ENCODE results near the gene PLTP. TPM values are rescaled to one million over a fixed set of nuclear protein-coding genes. Genes with fewer than 3 reads are reported as not detected.

The PLTP gene
- total RNA-seq, 6 experiments from 2014 or later: 9.6 to 70.2 (median 35.6) TPM

DNA sequence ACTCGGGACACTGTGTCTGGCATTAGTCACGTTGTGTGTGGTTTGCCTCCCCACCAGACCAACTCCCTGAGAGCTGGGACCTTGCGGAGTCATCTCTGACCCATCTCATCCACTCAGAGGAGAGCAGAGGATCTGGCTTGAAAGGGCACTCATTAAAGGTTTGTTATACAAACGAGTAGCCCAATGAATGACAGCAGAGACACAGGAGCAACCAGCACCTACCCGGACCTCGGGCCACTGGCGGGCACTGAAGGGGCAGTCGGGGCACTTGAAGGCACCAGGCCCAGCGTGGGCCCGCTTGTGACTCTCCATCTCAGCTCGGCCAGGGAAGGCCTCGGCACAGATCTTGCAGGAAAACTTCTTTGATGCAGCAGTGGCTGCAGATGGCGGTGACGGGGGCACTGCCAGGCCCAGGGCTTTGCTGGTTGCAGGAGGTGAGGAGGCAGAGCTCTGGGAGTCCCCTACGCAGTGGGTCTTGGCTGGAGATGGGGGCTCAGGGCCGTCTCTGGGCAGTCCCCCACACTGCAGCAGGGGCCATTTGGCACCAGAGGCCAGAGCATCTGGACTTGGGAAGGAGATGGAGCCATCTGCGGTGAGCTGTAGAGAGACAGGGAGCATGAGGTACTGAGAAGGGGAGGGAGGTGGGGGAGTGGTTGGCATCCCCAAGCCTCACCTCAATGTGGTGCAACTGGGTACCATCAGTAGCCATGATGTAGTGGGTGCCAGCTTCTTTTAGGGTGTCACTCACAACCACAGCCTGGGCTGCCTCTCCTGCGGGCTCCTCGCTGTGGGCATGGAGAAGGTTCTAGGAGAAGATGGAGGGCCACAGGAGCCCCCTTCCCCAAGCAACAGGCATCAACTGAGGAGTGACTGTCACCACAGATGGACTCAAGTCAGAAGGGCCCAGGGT is 40.2 kb upstream of the PLTP start:
- Histone ChIP-seq H3K4me3 (no peak overlapping the region), H3K36me3 (peaks cover 5 to 68% (median 18%) of the 10 kb centered on the region in 4 donors), H3K27ac (no peak overlapping the region), H3K4me1 (no peaks in the 10 kb centered on the region), H3K9me3 (no peaks in the 10 kb centered on the region), H3K27me3 (no peaks in the 10 kb centered on the region)
- no peak for ATAC-seq
- no peak for DNase-seq
- intact Hi-C loops (cut with DNase I): loop anchor here in 1 of 2 donors (10.0 kb wide), 1 partner anchor 137 kb away; the partner anchor contains the start of gene UBE2C
- 85% methylated on average over 5 of the region's 19 CpGs for whole genome bisulfite sequencing (ENCODE audit: insufficient coverage, low coverage, low lambda C conversion rate, missing lambda C conversion rate)
- TF ChIP-seq, protein P1, sequence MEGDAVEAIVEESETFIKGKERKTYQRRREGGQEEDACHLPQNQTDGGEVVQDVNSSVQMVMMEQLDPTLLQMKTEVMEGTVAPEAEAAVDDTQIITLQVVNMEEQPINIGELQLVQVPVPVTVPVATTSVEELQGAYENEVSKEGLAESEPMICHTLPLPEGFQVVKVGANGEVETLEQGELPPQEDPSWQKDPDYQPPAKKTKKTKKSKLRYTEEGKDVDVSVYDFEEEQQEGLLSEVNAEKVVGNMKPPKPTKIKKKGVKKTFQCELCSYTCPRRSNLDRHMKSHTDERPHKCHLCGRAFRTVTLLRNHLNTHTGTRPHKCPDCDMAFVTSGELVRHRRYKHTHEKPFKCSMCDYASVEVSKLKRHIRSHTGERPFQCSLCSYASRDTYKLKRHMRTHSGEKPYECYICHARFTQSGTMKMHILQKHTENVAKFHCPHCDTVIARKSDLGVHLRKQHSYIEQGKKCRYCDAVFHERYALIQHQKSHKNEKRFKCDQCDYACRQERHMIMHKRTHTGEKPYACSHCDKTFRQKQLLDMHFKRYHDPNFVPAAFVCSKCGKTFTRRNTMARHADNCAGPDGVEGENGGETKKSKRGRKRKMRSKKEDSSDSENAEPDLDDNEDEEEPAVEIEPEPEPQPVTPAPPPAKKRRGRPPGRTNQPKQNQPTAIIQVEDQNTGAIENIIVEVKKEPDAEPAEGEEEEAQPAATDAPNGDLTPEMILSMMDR (IDR thresholded peaks at IDR 0.05): no peak
- TF ChIP-seq POLR2A (IDR thresholded peaks at IDR 0.05): no peak

DNA sequence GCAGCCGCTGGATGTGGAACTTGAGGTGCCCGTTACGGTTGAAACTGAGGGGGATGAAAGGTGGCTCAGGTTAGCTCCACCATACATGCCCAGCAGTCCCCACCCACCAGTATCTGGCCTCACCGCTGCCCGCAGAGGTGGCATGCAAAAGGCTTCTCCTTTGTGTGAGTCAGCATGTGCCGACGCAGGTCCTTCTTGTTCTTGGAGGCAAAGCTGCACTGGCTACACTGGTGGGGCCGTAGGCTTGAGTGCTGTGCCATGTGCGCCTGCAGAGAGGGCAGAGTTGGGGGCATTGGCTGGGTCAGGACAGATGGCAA is 38.3 kb upstream of the PLTP start:
- Histone ChIP-seq H3K27me3 (no peaks in the 10 kb centered on the region), H3K36me3 (peaks cover 5 to 67% (median 20%) of the 10 kb centered on the region in 4 donors), H3K4me3 (no peak overlapping the region), H3K27ac (no peak overlapping the region), H3K9me3 (no peaks in the 10 kb centered on the region), H3K4me1 (peaks cover 0 to 12% (median 3%) of the 10 kb centered on the region in 4 donors)
- WGBS (ENCODE audit: insufficient coverage, low coverage, low lambda C conversion rate, missing lambda C conversion rate): no CpG with 5 or more reads among the region's 9 CpGs
- TF ChIP-seq POLR2A (IDR thresholded peaks at IDR 0.05): no peak
- TF ChIP-seq, protein P1 (IDR thresholded peaks at IDR 0.05): no peak
- ATAC-seq (no peak), DNase-seq (no peak)
- intact Hi-C loops (cut with DNase I): loop anchor here in 1 of 2 donors (10.0 kb wide), 1 partner anchor 135 kb away; the partner anchor contains the start of gene UBE2C

DNA sequence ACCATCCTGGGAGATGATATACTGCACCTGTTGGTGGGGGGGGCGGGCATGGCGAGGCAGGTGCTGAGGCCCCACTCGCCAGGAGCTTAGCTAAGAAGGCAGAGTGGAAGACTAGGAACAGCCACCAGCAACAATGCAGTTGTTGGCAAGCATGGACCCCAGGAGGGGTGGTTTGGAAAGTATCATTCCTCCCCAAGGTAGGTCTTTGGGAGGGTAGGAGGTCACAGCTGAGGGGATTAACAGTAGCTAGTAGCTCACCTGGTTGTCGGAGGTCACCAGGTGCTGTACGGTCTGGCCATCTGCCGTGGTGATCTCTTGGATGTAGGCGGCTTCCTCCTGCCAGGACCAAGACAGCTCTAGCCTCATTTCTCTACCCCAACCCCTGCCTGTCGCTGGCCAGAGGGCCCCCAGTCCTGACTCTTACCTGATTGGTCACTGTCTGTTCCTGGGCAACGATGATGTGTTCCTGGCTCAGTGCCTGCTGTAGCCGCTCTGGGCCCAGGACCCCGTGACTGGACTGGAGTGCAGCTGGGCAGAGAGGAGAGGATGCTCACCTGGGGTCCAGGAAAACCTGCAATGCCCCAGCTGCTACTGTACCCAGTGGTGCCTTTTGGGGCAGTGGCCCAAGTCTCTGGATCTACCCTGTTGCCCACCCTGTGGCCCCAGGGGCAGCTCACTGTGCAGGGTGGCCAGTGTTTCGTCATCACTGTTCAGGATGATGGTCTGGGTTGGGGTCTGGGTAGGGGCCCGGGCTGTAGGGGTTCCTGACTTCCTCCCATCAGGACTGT is 37.8 kb upstream of the PLTP start:
- no peaks in the 10 kb centered on the region for H3K9me3 ChIP-seq
- intact Hi-C loops (cut with DNase I): loop anchor here (10.0 kb wide), 2 partner anchors 55 to 135 kb away; partner anchors contain the start of genes CTSA (in 1 of the 2), NEURL2 (in 1 of the 2) and UBE2C (in 1 of the 2)
- H3K4me1 ChIP-seq: peaks cover 0 to 12% (median 3%) of the 10 kb centered on the region in 4 donors
- H3K36me3 ChIP-seq: peaks cover 5 to 73% (median 22%) of the 10 kb centered on the region in 4 donors
- DNase-seq (no peak), ATAC-seq (no peak)
- no peak overlapping the region for H3K27ac ChIP-seq
- no peaks in the 10 kb centered on the region for H3K27me3 ChIP-seq
- WGBS (ENCODE audit: insufficient coverage, low coverage, low lambda C conversion rate, missing lambda C conversion rate): 88% methylated on average over 3 of the region's 13 CpGs
- no peak overlapping the region for H3K4me3 ChIP-seq
- TF ChIP-seq, protein P1 (IDR thresholded peaks at IDR 0.05): no peak
- no peak for TF ChIP-seq POLR2A (IDR thresholded peaks at IDR 0.05)

DNA sequence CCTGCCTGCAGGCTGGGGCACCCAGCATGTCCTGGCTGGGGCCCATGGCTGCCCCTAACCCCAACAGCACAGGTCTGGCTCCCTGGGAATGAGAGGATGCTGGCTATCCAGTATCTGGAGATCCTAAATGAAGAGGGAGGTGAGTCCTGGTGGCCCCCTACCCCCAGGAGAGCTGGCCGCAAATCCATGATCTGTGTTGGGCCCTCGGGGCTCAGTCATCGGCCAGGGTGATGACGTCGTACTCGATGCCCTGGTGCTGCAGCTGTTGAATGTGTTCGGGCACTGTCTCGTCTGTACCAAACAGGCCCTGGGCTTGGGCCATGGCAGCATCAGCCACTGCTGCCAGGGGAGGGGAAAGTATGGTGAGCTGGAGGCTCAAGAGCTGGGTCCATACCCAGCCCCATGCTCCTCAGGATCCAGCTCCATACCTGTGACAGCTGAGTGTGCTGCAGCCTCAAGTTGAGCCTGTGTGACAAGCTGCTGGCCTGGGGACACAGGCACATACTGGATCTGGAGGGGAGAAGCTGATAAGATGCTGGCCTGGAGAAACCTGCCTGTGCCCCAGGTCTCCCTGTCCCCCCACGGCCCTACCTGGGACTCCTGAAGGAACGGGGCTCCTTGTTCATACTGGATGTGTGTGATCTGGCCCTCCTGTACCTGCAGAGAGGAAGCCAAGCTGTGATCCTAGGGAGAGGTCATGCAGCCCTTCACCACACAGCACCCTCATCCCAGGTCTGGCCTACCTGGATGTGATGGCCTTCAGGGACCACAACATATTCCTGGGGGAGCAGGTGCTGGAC is 37.0 kb upstream of the PLTP start:
- WGBS (ENCODE audit: insufficient coverage, low coverage, low lambda C conversion rate, missing lambda C conversion rate): no CpG with 5 or more reads among the region's 10 CpGs
- Histone ChIP-seq H3K27me3 (no peaks in the 10 kb centered on the region), H3K4me1 (peaks cover 0 to 17% (median 3%) of the 10 kb centered on the region in 4 donors), H3K4me3 (no peak overlapping the region), H3K9me3 (no peaks in the 10 kb centered on the region), H3K36me3 (peaks cover 5 to 79% (median 24%) of the 10 kb centered on the region in 4 donors), H3K27ac (no peak overlapping the region)
- intact Hi-C loops (cut with DNase I): loop anchor here in 1 of 2 donors (10.0 kb wide), 1 partner anchor 54 kb away; the partner anchor contains the start of genes CTSA and NEURL2
- TF ChIP-seq, protein P1 (IDR thresholded peaks at IDR 0.05): no peak
- TF ChIP-seq POLR2A (IDR thresholded peaks at IDR 0.05): no peak
- DNase-seq (no peak), ATAC-seq (no peak)
